Esophagus muscularis mucosa (tissue), 4 donors: Measurements from ENCODE around the gene TIMM29.

Experiments used
- EP300 ChIP-seq: sonication (generic); formaldehyde crosslinking; IDR thresholded peaks from one replicate; pipeline ENCODE4 v1.6.1; 2017; ENCODE audit warnings: antibody characterized with exemption
- POLR2A ChIP-seq: fragments of 450-650 bp; IDR thresholded peaks from one replicate; pipeline ENCODE4 v1.6.1; 2017; ENCODE audit warnings: antibody characterized with exemption, moderate library complexity, mild to moderate bottlenecking, low read depth
- POLR2AphosphoS5 ChIP-seq, 2 donors: sonication (generic); formaldehyde crosslinking; IDR thresholded peaks; one replicate each; pipeline ENCODE4 v1.6.1; 2017; ENCODE audit warnings: antibody characterized with exemption in 2 of 2
- TF ChIP-seq, protein P1 (sequence below), 3 experiments: fragments of 200-600 bp in 2 of 3; fragments of 450-650 bp in 1 of 3; sonication (generic) in 2 of 3; IDR thresholded peaks; one replicate each; pipeline ENCODE4 v1.5.1; 2017 to 2019; ENCODE audit warnings: antibody characterized with exemption in 3 of 3, mild to moderate bottlenecking in 2 of 3, moderate library complexity in 1 of 3

DNA sequence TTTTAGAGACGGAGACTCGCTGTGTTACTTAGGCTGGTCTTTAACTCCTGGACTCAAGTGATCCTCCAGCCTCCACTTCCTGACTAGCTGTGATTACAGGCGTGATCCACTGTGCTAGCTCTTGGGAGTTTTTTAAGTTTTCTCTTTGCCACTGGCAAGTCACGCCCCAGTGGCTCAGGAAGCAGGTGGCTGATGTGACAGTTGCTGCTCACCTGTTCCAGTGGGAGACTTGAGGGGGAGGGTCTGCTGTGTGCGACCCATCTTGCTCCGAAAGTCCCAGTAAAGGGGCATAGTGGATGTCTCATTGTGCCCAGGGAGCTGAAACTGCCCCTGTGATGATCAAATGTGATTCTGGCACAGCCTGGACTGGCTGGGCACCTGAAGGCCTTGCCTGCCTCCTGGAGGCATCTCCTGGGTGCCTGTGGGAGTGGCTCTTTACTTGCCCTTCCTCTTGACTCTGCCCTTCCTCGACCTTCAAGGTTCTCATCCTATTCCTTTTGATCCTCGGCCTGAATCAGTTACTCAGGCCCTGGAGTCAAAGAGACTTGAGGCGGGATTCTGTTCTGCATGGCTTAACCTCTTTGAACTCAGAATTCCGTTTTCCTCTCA is 40.0 kb downstream of the TIMM29 start:
- TF ChIP-seq POLR2AphosphoS5 (IDR thresholded peaks at IDR 0.05) (no peak), POLR2A (no peak), EP300 (no peak)
- TF ChIP-seq, protein P1, sequence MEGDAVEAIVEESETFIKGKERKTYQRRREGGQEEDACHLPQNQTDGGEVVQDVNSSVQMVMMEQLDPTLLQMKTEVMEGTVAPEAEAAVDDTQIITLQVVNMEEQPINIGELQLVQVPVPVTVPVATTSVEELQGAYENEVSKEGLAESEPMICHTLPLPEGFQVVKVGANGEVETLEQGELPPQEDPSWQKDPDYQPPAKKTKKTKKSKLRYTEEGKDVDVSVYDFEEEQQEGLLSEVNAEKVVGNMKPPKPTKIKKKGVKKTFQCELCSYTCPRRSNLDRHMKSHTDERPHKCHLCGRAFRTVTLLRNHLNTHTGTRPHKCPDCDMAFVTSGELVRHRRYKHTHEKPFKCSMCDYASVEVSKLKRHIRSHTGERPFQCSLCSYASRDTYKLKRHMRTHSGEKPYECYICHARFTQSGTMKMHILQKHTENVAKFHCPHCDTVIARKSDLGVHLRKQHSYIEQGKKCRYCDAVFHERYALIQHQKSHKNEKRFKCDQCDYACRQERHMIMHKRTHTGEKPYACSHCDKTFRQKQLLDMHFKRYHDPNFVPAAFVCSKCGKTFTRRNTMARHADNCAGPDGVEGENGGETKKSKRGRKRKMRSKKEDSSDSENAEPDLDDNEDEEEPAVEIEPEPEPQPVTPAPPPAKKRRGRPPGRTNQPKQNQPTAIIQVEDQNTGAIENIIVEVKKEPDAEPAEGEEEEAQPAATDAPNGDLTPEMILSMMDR (IDR thresholded peaks at IDR 0.05) = no peak
